COLO668 (cell line): ENCODE data around the gene CGRRF1.

Experiments
- DNase-seq: peaks from one replicate; lab custom pipeline; 2025; ENCODE audit not compliant: unreplicated experiment; lab: John Stamatoyannopoulos, UW

Gene CGRRF1

GRCh38 chr14:54547583-54547982 is 37.9 kb downstream of the CGRRF1 start:
- DNase-seq = no peak

- DNase-seq = no peak
Observed at GRCh38 chr14:54548491-54548890, 38.8 kb downstream of the CGRRF1 start.

GRCh38 chr14:54549862-54550261 is 40.2 kb downstream of the CGRRF1 start:
- no peak for DNase-seq

- DNase-seq = no peak
Observed at GRCh38 chr14:54550514-54550913, 40.8 kb downstream of the CGRRF1 start.

- DNase-seq = no peak
Observed at GRCh38 chr14:54554401-54554800, 44.7 kb downstream of the CGRRF1 start.

- no peak for DNase-seq
Observed at GRCh38 chr14:54555651-54556050, 45.9 kb downstream of the CGRRF1 start.

GRCh38 chr14:54556535-54556934 is 46.8 kb downstream of the CGRRF1 start:
- DNase-seq = no peak

GRCh38 chr14:54562334-54562733 is 52.6 kb downstream of the CGRRF1 start:
- DNase-seq = no peak

GRCh38 chr14:54564071-54564867 is 54.6 kb downstream of the CGRRF1 start:
- DNase-seq = no peak

- DNase-seq = peak; percentile 97
Observed at GRCh38 chr14:54564868-54565784, 55.4 kb downstream of the CGRRF1 start.

GRCh38 chr14:54565785-54566409 is 56.2 kb downstream of the CGRRF1 start:
- peak; percentile 84 for DNase-seq

GRCh38 chr14:54566410-54567223 is 56.9 kb downstream of the CGRRF1 start, which contains the start of gene SAMD4A:
Gene SAMD4A (plus strand): TSS chr14:54567128. CDS start chr14:54567917, 789 bp downstream.
- DNase-seq = peak; percentile 76

- DNase-seq = peak; percentile 42
Observed at GRCh38 chr14:54567224-54567638, 57.5 kb downstream of the CGRRF1 start.

- peak; percentile 66 for DNase-seq
Observed at GRCh38 chr14:54567639-54568561, 58.2 kb downstream of the CGRRF1 start.

GRCh38 chr14:54568821-54569595 is 59.3 kb downstream of the CGRRF1 start:
- DNase-seq = no peak

GRCh38 chr14:54570047-54570446 is 60.3 kb downstream of the CGRRF1 start:
- DNase-seq = no peak

- no peak for DNase-seq
Observed at GRCh38 chr14:54570631-54571415, 61.1 kb downstream of the CGRRF1 start.

- peak; percentile 26 for DNase-seq
Observed at GRCh38 chr14:54572316-54572715, 62.6 kb downstream of the CGRRF1 start.
